Thoracic aorta (tissue), 2 donors: Measurements from ENCODE around the gene ARID3C. TPM values are rescaled to one million over a fixed set of nuclear protein-coding genes. Genes with fewer than 3 reads are reported as not detected.

ENCODE experiments used
- ATAC-seq: fragments of 150-250 bp; one replicate; pipeline ENCODE4 v1.8.0; 2017; ENCODE audit warnings: low read depth; ENCODE audit not compliant: insufficient number of reproducible peaks, low FRiP score
- DNase-seq: peaks from one replicate; pipeline ENCODE4 v3.0.0-alpha.2; 2020; ENCODE audit warnings: low spot score
- H3K27ac ChIP-seq, 2 donors: fragments of 200-600 bp; sonication (generic); 1 replicate in 1 of 2; 2 replicates in 1 of 2; pipeline ENCODE4 v1.5.1; 2016; ENCODE audit warnings: mild to moderate bottlenecking in 2 of 2, moderate library complexity in 2 of 2
- H3K27me3 ChIP-seq: fragments of 200-600 bp; sonication (generic); replicated peaks from 2 replicates; pipeline ENCODE4 v1.6.0; 2016; ENCODE audit warnings: mild to moderate bottlenecking; ENCODE audit not compliant: insufficient read depth
- H3K36me3 ChIP-seq: fragments of 200-600 bp; sonication (generic); one replicate; pipeline ENCODE4 v1.5.1; 2016
- H3K4me1 ChIP-seq, 2 donors: fragments of 200-600 bp; sonication (generic); 1 replicate in 1 of 2; 2 replicates in 1 of 2; pipeline versions ENCODE4 v1.5.1 to v1.6.0; 2016; ENCODE audit warnings: low read depth in 2 of 2, mild to moderate bottlenecking in 1 of 2; ENCODE audit not compliant: control insufficient read depth in 1 of 2
- H3K4me3 ChIP-seq: fragments of 200-600 bp; sonication (generic); 2 replicates; pipeline ENCODE4 v1.5.1; 2016; ENCODE audit warnings: mild to moderate bottlenecking
- H3K9me3 ChIP-seq: fragments of 200-600 bp; sonication (generic); 2 replicates; pipeline ENCODE4 v1.5.1; 2016
- total RNA-seq, 2 donors: library from RNA; depleted of rRNA; stranded (reverse); fragments of >200 nt; gene quantifications; one replicate each; pipeline versions ENCODE4 v1.1.0 to v1.2.3, GENCODE V29; 2016
- TF ChIP-seq, protein P1 (sequence below): fragments of 200-600 bp; sonication (generic); IDR thresholded peaks from one replicate; pipeline ENCODE4 v1.5.1; 2019; ENCODE audit warnings: antibody characterized with exemption

ARID3C gene
- total RNA-seq, 2 donors from 2014 or later: not detected

DNA sequence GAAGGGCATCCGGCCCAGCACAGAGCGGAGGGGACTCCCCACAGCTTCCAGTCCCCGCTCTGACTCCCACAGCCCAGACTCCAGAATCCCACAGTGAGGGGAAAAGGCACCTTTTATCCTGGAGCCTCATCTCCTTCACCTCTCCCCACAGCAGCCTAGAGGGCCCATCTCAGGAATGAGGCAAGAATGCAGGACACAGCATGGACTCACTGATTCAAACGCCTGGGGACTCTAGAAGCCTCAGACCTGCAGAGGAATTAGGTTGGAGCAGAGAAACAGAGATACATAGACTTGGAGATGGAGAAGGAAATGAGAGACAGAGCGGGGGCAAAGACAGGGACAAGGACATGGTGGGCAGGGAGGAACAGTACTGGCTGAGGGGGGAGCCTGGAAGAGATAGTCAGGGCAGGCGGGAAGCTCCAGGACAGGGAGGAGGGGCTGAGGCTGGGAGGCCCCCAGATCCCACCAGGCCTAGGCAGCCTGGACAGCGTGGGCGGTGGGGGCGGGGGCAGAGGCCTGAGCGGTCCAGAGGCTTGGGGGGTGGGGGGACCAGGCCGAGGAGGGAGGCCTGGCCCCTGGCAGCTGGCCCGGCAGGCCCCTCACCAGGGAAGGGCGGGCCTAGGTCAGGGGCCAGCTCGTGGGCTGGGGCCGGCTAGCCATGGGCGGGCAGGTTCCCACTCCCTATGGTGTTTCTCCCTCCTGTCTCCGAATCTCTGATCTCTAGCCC, 55.1 kb downstream of the ARID3C start:
- TF ChIP-seq, protein P1, sequence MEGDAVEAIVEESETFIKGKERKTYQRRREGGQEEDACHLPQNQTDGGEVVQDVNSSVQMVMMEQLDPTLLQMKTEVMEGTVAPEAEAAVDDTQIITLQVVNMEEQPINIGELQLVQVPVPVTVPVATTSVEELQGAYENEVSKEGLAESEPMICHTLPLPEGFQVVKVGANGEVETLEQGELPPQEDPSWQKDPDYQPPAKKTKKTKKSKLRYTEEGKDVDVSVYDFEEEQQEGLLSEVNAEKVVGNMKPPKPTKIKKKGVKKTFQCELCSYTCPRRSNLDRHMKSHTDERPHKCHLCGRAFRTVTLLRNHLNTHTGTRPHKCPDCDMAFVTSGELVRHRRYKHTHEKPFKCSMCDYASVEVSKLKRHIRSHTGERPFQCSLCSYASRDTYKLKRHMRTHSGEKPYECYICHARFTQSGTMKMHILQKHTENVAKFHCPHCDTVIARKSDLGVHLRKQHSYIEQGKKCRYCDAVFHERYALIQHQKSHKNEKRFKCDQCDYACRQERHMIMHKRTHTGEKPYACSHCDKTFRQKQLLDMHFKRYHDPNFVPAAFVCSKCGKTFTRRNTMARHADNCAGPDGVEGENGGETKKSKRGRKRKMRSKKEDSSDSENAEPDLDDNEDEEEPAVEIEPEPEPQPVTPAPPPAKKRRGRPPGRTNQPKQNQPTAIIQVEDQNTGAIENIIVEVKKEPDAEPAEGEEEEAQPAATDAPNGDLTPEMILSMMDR: no peak
- Histone ChIP-seq H3K27me3 (peaks cover 3% of the 10 kb centered on the region), H3K4me3 (no peak overlapping the region), H3K4me1 (peaks cover 0 to 4% of the 10 kb centered on the region in 2 donors), H3K9me3 (no peaks in the 10 kb centered on the region), H3K27ac (no peak overlapping the region), H3K36me3 (no peaks in the 10 kb centered on the region)
- ATAC-seq (no peak), DNase-seq (no peak)

DNA sequence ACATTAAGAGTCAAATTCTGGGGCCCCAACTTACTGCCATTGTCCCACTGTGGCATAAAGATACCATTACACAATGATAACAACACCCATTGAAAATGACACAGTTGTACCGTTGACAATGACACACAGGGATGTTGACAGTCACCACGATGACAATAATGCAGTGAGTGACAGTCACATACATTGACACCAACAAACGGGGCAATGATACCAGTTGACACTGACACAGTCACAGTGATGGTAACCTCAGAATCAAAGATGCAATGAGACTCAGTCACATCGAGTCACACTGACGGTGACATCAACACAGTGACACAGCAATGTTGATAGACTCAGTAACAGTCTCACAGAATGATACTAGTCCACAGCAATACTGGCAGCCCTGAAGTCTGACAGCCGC, 56.2 kb downstream of the ARID3C start:
- H3K27ac ChIP-seq: no peak overlapping the region
- H3K4me3 ChIP-seq: no peak overlapping the region
- H3K4me1 ChIP-seq: no peaks in the 10 kb centered on the region
- TF ChIP-seq, protein P1: no peak
- no peaks in the 10 kb centered on the region for H3K36me3 ChIP-seq
- no peaks in the 10 kb centered on the region for H3K9me3 ChIP-seq
- H3K27me3 ChIP-seq: no peaks in the 10 kb centered on the region
- DNase-seq (no peak), ATAC-seq (no peak)

DNA sequence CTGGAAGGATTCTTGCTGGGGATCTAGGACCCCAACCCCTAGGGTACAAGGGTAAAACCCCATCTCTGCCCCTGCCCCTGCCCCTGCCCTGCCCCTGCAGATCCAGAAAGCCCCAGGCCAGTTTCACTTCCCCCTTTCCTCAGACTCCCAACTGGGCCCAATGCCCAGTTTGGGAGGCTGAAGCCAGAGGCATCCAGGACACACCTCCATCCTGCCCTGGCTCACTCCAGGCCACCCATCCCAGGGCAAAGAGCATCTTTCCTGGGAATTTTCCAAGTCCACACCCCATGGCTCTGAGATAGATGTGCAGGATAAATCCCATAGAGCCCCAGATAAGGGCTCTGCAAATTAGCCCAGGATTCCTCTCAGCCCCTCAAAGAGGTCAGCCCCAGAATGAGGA, 56.8 kb downstream of the ARID3C start:
- no peaks in the 10 kb centered on the region for H3K4me1 ChIP-seq
- no peak overlapping the region for H3K27ac ChIP-seq
- no peaks in the 10 kb centered on the region for H3K36me3 ChIP-seq
- no peak for DNase-seq
- no peak for ATAC-seq
- no peak overlapping the region for H3K4me3 ChIP-seq
- H3K27me3 ChIP-seq: no peaks in the 10 kb centered on the region
- TF ChIP-seq, protein P1: no peak
- no peaks in the 10 kb centered on the region for H3K9me3 ChIP-seq

DNA sequence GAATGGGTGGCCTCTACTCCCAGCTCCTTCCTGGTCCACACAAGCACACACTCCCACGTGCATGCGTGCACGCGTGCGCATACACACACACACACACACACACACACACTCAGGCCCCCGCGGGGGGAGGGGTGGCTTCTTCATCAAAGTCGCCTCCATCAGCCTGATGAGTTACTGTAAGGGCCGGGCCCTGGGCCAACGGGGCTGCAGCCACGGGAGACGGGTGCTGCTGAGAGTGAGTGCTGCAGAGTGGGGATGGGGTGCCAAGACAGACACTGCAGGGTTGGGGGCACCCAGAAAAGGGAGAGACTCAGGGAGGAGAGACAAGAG, 57.4 kb downstream of the ARID3C start:
- Histone ChIP-seq H3K27me3 (peaks cover 3% of the 10 kb centered on the region), H3K27ac (no peak overlapping the region), H3K4me3 (no peak overlapping the region), H3K9me3 (no peaks in the 10 kb centered on the region), H3K36me3 (no peaks in the 10 kb centered on the region), H3K4me1 (no peaks in the 10 kb centered on the region)
- no peak for DNase-seq
- TF ChIP-seq, protein P1: no peak
- ATAC-seq: no peak

Other genes starting within 250 kb of the ARID3C start
- 10 to 100 TPM; 19.2 to 20.2 TPM for gene FAM219A, start 170.5 kb downstream of the ARID3C start, total RNA-seq
- gene DNAI1, start 170.3 kb downstream of the ARID3C start, total RNA-seq: not detected
- gene ENHO, start 106.1 kb downstream of the ARID3C start, total RNA-seq: not detected
- gene CNTFR, start 39.3 kb downstream of the ARID3C start, total RNA-seq: 10 to 100 TPM in 1 of 2 donors, 1 to 10 TPM in 1; 8.7 to 13.7 TPM
- gene RPP25L, start 17.0 kb downstream of the ARID3C start, total RNA-seq: 1 to 10 TPM; 5.5 to 8.7 TPM
- 10 to 100 TPM; 48.1 to 70.4 TPM for gene DCTN3, start 8.6 kb downstream of the ARID3C start, total RNA-seq
- 100 to 1,000 TPM in 1 of 2 donors, 10 to 100 TPM in 1; 77.0 to 131 TPM for gene SIGMAR1, start 8.7 kb upstream of the ARID3C start, total RNA-seq
- 10 to 100 TPM; 67.7 to 78.4 TPM for gene GALT, start 17.6 kb upstream of the ARID3C start, total RNA-seq
- 10 to 100 TPM; 81.3 to 99.0 TPM for gene IL11RA, start 23.1 kb upstream of the ARID3C start, total RNA-seq
- not detected for gene CCL27, start 33.6 kb upstream of the ARID3C start, total RNA-seq
- gene CCL19, start 62.2 kb upstream of the ARID3C start, total RNA-seq: 1 to 10 TPM; 5.4 to 8.0 TPM
- gene CCL21, start 81.1 kb upstream of the ARID3C start, total RNA-seq: 1 to 10 TPM in 1 of 2 donors, not detected in 1; 9.3 TPM